HCT116 (cell line): ENCODE results near the gene STAG1.

Source experiments
- POLR2A ChIP-seq: IDR thresholded peaks from 2 replicates; pipeline ENCODE4 v1.7.0; 2011; ENCODE audit warnings: borderline replicate concordance; ENCODE audit not compliant: insufficient read depth, insufficient read length; ENCODE audit errors: extremely low read depth
- POLR2AphosphoS5 ChIP-seq: IDR thresholded peaks from 2 replicates; pipeline ENCODE4 v1.6.1; 2011; ENCODE audit warnings: mild to moderate bottlenecking, low read depth, low read length, moderate library complexity
- TCF7L2 ChIP-seq: IDR thresholded peaks from 2 replicates; pipeline ENCODE4 v1.7.0; 2011; ENCODE audit warnings: borderline replicate concordance, inconsistent platforms; ENCODE audit not compliant: insufficient read depth, insufficient read length; ENCODE audit errors: extremely low read depth
- TF ChIP-seq, protein P1 (sequence below), 3 experiments: fragments of 200-600 bp in 1 of 3; sonication (generic) in 1 of 3; IDR thresholded peaks in 2 of 3; conservative IDR thresholded peaks in 1 of 3; 2 replicates each; pipeline ENCODE4 v1.5.1; 2012 to 2017; ENCODE audit warnings: low read depth in 2 of 3, low read length in 2 of 3, antibody characterized with exemption in 1 of 3, borderline replicate concordance in 1 of 3, control low read depth in 1 of 3, mild to moderate bottlenecking in 1 of 3, mixed read lengths in 1 of 3, mixed run types in 1 of 3, moderate library complexity in 1 of 3; ENCODE audit not compliant: insufficient read depth in 1 of 3

DNA sequence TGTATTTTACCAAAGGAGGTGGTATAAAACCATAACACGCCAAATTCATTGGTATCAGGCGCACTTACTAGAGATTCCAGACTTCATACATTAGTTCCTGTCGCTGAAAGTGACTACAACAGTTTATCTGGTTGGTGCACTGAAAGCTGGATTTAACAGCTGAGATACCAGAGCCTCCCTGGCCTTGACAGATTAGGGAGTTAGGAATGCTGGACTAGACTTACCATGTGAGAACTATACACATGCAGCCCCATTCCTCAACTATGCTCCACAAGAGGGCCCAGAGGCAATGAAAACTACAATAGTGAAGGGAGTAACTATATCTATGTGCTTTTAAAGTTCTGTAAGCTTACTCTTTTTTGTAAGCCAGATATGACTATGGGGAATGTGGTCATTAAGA is 174.4 kb downstream of the STAG1 start:
- TF ChIP-seq, protein P1, sequence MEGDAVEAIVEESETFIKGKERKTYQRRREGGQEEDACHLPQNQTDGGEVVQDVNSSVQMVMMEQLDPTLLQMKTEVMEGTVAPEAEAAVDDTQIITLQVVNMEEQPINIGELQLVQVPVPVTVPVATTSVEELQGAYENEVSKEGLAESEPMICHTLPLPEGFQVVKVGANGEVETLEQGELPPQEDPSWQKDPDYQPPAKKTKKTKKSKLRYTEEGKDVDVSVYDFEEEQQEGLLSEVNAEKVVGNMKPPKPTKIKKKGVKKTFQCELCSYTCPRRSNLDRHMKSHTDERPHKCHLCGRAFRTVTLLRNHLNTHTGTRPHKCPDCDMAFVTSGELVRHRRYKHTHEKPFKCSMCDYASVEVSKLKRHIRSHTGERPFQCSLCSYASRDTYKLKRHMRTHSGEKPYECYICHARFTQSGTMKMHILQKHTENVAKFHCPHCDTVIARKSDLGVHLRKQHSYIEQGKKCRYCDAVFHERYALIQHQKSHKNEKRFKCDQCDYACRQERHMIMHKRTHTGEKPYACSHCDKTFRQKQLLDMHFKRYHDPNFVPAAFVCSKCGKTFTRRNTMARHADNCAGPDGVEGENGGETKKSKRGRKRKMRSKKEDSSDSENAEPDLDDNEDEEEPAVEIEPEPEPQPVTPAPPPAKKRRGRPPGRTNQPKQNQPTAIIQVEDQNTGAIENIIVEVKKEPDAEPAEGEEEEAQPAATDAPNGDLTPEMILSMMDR (IDR thresholded peaks at IDR 0.05 in 2 of 3, conservative IDR thresholded peaks at IDR 0.05 in 1 of 3; ENCODE audit: borderline replicate concordance in 1 of 3, insufficient read depth in 1 of 3, low read depth in 2 of 3, low read length in 2 of 3), result no peak
- TF ChIP-seq TCF7L2 (no peak), POLR2AphosphoS5 (no peak), POLR2A (no peak)
